Measurements from ENCODE around the gene ACBD6.

DNA sequence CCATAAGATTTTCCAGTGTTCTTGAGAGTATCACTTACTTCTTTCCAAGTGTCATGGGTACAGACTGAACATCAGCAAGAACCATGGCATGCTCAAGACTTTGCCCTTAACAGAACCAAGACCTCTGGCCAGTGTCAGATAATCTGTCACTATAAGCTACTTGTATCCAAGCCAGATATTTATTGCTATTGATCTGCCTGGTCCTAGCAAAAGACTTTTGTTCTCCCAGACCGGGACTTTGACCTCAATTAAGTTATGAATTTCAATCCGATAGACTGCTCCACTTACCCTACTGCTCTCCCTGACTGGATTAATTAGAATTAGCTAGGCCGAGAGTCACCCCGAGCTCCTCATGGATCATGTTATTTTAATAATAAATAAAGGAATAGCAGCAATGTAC, 129.6 kb downstream of the ACBD6 start:
- TF ChIP-seq, protein P1, sequence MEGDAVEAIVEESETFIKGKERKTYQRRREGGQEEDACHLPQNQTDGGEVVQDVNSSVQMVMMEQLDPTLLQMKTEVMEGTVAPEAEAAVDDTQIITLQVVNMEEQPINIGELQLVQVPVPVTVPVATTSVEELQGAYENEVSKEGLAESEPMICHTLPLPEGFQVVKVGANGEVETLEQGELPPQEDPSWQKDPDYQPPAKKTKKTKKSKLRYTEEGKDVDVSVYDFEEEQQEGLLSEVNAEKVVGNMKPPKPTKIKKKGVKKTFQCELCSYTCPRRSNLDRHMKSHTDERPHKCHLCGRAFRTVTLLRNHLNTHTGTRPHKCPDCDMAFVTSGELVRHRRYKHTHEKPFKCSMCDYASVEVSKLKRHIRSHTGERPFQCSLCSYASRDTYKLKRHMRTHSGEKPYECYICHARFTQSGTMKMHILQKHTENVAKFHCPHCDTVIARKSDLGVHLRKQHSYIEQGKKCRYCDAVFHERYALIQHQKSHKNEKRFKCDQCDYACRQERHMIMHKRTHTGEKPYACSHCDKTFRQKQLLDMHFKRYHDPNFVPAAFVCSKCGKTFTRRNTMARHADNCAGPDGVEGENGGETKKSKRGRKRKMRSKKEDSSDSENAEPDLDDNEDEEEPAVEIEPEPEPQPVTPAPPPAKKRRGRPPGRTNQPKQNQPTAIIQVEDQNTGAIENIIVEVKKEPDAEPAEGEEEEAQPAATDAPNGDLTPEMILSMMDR (IDR thresholded peaks at IDR 0.05) = no peak
- no peak for TF ChIP-seq ZFX (IDR thresholded peaks at IDR 0.05; ENCODE audit: borderline replicate concordance)

Measured in 22Rv1 (cell line).